ENCODE results near the gene CTSW.

The CTSW gene

GRCh38 chr11:65880844-65881421 is 1.3 kb downstream of the CTSW start:
- TF ChIP-seq CTCF (IDR thresholded peaks at IDR 0.05) (no peak), ZFX (IDR thresholded peaks at IDR 0.05; ENCODE audit: borderline replicate concordance) (no peak)

GRCh38 chr11:65882120-65883057 is 2.8 kb downstream of the CTSW start:
- no peak overlapping the region for H3K27ac ChIP-seq
- TF ChIP-seq ZFX (IDR thresholded peaks at IDR 0.05; ENCODE audit: borderline replicate concordance), result no peak
- no peak for TF ChIP-seq CTCF (IDR thresholded peaks at IDR 0.05)

More at GRCh38 chr11:65880844-65881421, 1.3 kb downstream of the CTSW start:
- no peak overlapping the region for H3K27ac ChIP-seq

GRCh38 chr11:65883058-65883761 is 3.6 kb downstream of the CTSW start:
- TF ChIP-seq CTCF (IDR thresholded peaks at IDR 0.05) (no peak), ZFX (IDR thresholded peaks at IDR 0.05; ENCODE audit: borderline replicate concordance) (no peak)
- H3K27ac ChIP-seq, result no peak overlapping the region

- no peak for TF ChIP-seq ZFX (IDR thresholded peaks at IDR 0.05; ENCODE audit: borderline replicate concordance)
- no peak overlapping the region for H3K27ac ChIP-seq
Observed at GRCh38 chr11:65883786-65884715, 4.4 kb downstream of the CTSW start.

GRCh38 chr11:65884716-65885092 is 5.1 kb downstream of the CTSW start:
- no peak overlapping the region for H3K27ac ChIP-seq
- TF ChIP-seq ZFX (IDR thresholded peaks at IDR 0.05; ENCODE audit: borderline replicate concordance), result no peak
- TF ChIP-seq CTCF (IDR thresholded peaks at IDR 0.05), result peak; percentile 99

- H3K27ac ChIP-seq, result no peak overlapping the region
- TF ChIP-seq CTCF (IDR thresholded peaks at IDR 0.05), result no peak
- no peak for TF ChIP-seq ZFX (IDR thresholded peaks at IDR 0.05; ENCODE audit: borderline replicate concordance)
Observed at GRCh38 chr11:65885231-65885630, 5.6 kb downstream of the CTSW start.
